Endodermal cell (in vitro differentiated cells): ENCODE results near the gene SH3TC1. TPM values are rescaled to one million over a fixed set of nuclear protein-coding genes. Genes with fewer than 3 reads are reported as not detected.

ENCODE experiments used
- DNase-seq: peaks from one replicate; pipeline ENCODE4 v3.0.0-alpha.2; 2017
- H3K27ac ChIP-seq: 2 replicates; pipeline ENCODE4 v1.5.1; 2013; ENCODE audit warnings: mild to moderate bottlenecking, low read depth, low read length, moderate library complexity
- H3K27me3 ChIP-seq: 2 replicates; pipeline ENCODE4 v1.6.1; 2013; ENCODE audit warnings: mild to moderate bottlenecking, low read length, moderate library complexity; ENCODE audit not compliant: insufficient read depth, control insufficient read depth, poor library complexity, severe bottlenecking
- H3K36me3 ChIP-seq: 2 replicates; pipeline ENCODE4 v1.7.0; 2013; ENCODE audit warnings: mild to moderate bottlenecking, low read length, moderate library complexity; ENCODE audit not compliant: control insufficient read depth, insufficient read depth
- H3K4me1 ChIP-seq: one replicate; pipeline ENCODE4 v1.7.0; 2013; ENCODE audit warnings: low read length; ENCODE audit not compliant: control insufficient read depth, insufficient read depth
- H3K4me3 ChIP-seq: 2 replicates; pipeline ENCODE4 v1.5.1; 2013; ENCODE audit warnings: mild to moderate bottlenecking, low read length, moderate library complexity
- H3K9ac ChIP-seq: 2 replicates; pipeline ENCODE4 v1.6.1; 2013; ENCODE audit warnings: mild to moderate bottlenecking, low read length, moderate library complexity; ENCODE audit not compliant: poor library complexity, severe bottlenecking; ENCODE audit errors: extremely low read depth
- H3K9me3 ChIP-seq: 2 replicates; pipeline ENCODE4 v1.6.1; 2013; ENCODE audit warnings: mild to moderate bottlenecking, low read length, moderate library complexity; ENCODE audit not compliant: control insufficient read depth
- H3K27ac Mint-ChIP-seq: 2 replicates; pipeline ENCODE4 v1.8.0; 2020; ENCODE audit warnings: mixed read lengths
- H3K27me3 Mint-ChIP-seq: 2 replicates; pipeline ENCODE4 v1.8.0; 2021; ENCODE audit warnings: mild to moderate bottlenecking, mixed read lengths; ENCODE audit not compliant: insufficient read depth
- H3K36me3 Mint-ChIP-seq: 2 replicates; pipeline ENCODE4 v1.8.0; 2020; ENCODE audit warnings: low read depth, mixed read lengths
- H3K4me1 Mint-ChIP-seq: 2 replicates; pipeline ENCODE4 v1.8.0; 2020; ENCODE audit warnings: mixed read lengths
- H3K4me3 Mint-ChIP-seq: 2 replicates; pipeline ENCODE4 v1.8.0; 2020; ENCODE audit warnings: mild to moderate bottlenecking, moderate library complexity, mixed read lengths
- H3K9me3 Mint-ChIP-seq: 2 replicates; pipeline ENCODE4 v1.8.0; 2020; ENCODE audit warnings: mild to moderate bottlenecking, mixed read lengths
- WGBS, 2 experiments: methylation state at CpG; one replicate each; pipeline versions ENCODE4 v1.1.5 to v1.1.7; 2013; ENCODE audit warnings: missing lambda C conversion rate in 2 of 2, mixed read lengths in 1 of 2; ENCODE audit not compliant: insufficient coverage in 1 of 2, insufficient read length in 1 of 2; 5-methylcytosine and 5-hydroxymethylcytosine counted together
- total RNA-seq, 2 donors: library from RNA; stranded (reverse); fragmentation: NEBNext Ultra II Directional in 1 of 2; extraction: Animal tissue kit (Norgen Biotek cat#: 25700) in 1 of 2; gene quantifications; 2 replicates in 1 of 2; 3 replicates in 1 of 2; pipeline ENCODE4 v1.2.1, GENCODE V29; 2021
- TF ChIP-seq, protein P1 (sequence below): fragments of 200-600 bp; sonication (generic); conservative IDR thresholded peaks from 2 replicates; pipeline ENCODE4 v1.5.0; 2021; ENCODE audit warnings: antibody characterized with exemption, mild to moderate bottlenecking

Gene SH3TC1
- total RNA-seq, 2 donors from 2014 or later, result 1.9 to 2.6 TPM

DNA sequence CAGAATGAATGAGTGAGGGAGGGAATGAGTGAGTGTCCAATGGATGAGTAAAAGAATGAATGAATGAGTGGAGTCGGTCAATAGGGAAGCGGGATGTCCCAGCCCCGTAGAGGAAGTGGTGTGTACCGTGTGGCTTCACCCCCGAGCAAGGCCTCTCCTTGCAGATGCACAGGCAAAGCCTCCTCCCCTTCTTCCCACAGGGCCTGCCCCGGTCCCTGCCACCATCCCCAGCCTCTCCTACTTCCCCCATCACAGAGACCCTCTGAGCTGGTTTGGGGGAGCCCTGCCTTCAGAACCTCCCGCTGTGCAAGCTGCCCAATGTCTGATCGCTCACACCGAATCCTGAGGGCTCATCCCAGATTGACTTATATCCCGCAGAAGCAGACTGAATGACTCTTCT lies 84.1 kb downstream of the SH3TC1 start:
- no peak overlapping the region for H3K27ac Mint-ChIP-seq
- H3K9me3 ChIP-seq, result no peaks in the 10 kb centered on the region

DNA sequence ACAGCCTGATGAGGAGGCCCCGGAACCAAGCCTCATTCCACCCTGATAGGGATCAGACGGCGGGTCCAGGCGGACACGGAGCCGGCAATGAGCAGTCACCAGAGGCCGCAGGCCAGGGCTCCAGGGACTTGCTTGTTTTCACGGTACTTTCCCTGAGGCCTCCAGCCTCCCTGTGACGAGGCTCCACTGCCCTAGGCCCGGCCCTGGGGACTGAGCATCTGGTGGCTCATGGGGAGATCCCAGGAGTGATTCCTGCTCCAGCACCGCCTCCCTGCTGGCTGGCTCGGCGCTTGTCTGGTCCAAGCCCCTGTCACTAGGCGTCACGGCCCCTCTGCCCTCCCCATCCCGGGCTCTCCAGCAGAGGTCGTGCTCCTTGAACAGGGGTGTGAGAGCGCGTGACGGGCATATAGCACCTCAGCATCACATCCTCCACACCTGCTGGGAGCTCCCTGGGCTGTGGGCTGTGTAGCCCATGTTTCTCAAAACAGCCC lies 84.6 kb downstream of the SH3TC1 start:
- no peak overlapping the region for H3K9ac ChIP-seq
- 81 to 88% methylated on average over 10 to 20 of the region's 20 CpGs for WGBS, 2 experiments

More for the DNA sequence above, 84.1 kb downstream of the SH3TC1 start:
- Mint-ChIP-seq H3K9me3 (no peaks in the 10 kb centered on the region), H3K4me1 (no peaks in the 10 kb centered on the region), H3K4me3 (no peak overlapping the region), H3K36me3 (no peaks in the 10 kb centered on the region), H3K27me3 (no peaks in the 10 kb centered on the region)
- whole genome bisulfite sequencing, 2 experiments, result 91 to 92% methylated on average over 5 to 10 of the region's 10 CpGs
- Histone ChIP-seq H3K4me3 (no peak overlapping the region), H3K9ac (no peak overlapping the region), H3K27me3 (no peaks in the 10 kb centered on the region), H3K36me3 (no peaks in the 10 kb centered on the region), H3K4me1 (no peaks in the 10 kb centered on the region), H3K27ac (no peak overlapping the region)
- no peak for DNase-seq
- TF ChIP-seq, protein P1, sequence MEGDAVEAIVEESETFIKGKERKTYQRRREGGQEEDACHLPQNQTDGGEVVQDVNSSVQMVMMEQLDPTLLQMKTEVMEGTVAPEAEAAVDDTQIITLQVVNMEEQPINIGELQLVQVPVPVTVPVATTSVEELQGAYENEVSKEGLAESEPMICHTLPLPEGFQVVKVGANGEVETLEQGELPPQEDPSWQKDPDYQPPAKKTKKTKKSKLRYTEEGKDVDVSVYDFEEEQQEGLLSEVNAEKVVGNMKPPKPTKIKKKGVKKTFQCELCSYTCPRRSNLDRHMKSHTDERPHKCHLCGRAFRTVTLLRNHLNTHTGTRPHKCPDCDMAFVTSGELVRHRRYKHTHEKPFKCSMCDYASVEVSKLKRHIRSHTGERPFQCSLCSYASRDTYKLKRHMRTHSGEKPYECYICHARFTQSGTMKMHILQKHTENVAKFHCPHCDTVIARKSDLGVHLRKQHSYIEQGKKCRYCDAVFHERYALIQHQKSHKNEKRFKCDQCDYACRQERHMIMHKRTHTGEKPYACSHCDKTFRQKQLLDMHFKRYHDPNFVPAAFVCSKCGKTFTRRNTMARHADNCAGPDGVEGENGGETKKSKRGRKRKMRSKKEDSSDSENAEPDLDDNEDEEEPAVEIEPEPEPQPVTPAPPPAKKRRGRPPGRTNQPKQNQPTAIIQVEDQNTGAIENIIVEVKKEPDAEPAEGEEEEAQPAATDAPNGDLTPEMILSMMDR, result no peak

DNA sequence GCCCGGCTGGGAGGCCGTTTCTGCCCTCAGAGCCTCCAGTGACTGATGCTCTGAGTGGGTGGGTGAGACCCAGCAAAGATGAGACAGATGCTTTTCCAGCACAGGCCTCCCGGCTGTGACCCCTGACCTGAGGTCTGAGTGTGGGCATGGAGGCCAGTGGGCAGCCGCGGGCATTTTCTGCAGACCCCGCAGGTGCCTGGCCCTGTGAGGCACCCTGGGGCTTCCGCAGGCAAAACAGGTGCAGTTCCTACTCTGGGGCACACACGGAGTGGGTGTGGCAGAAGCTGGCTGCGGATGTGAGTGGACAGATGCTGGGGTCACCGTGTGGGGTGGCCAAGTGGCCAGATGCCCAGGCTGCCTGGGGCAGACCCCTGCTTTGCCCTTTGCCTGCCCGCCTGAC lies 85.3 kb downstream of the SH3TC1 start:
- Histone ChIP-seq H3K4me1 (no peaks in the 10 kb centered on the region), H3K27me3 (no peaks in the 10 kb centered on the region), H3K9me3 (no peaks in the 10 kb centered on the region), H3K9ac (no peak overlapping the region), H3K27ac (no peak overlapping the region), H3K36me3 (no peaks in the 10 kb centered on the region), H3K4me3 (no peak overlapping the region)
- Mint-ChIP-seq H3K9me3 (no peaks in the 10 kb centered on the region), H3K27ac (no peak overlapping the region), H3K36me3 (no peaks in the 10 kb centered on the region), H3K27me3 (no peaks in the 10 kb centered on the region), H3K4me3 (no peak overlapping the region), H3K4me1 (no peaks in the 10 kb centered on the region)
- TF ChIP-seq, protein P1, result no peak
- WGBS, 2 experiments, result 86 to 92% methylated on average over 9 to 11 of the region's 11 CpGs
- no peak for DNase-seq

More for the DNA sequence above, 84.6 kb downstream of the SH3TC1 start:
- Histone ChIP-seq H3K27ac (no peak overlapping the region), H3K4me1 (no peaks in the 10 kb centered on the region), H3K4me3 (no peak overlapping the region), H3K9me3 (no peaks in the 10 kb centered on the region), H3K36me3 (no peaks in the 10 kb centered on the region), H3K27me3 (no peaks in the 10 kb centered on the region)
- no peaks in the 10 kb centered on the region for H3K4me1 Mint-ChIP-seq
- DNase-seq, result peak; percentile 77
- TF ChIP-seq, protein P1, result no peak
- H3K4me3 Mint-ChIP-seq, result no peak overlapping the region
- H3K27ac Mint-ChIP-seq, result no peak overlapping the region
- H3K27me3 Mint-ChIP-seq, result no peaks in the 10 kb centered on the region
- no peaks in the 10 kb centered on the region for H3K9me3 Mint-ChIP-seq
- H3K36me3 Mint-ChIP-seq, result no peaks in the 10 kb centered on the region
